Ishikawa (cell line): Measurements from ENCODE around the gene PBX3.

Source experiments
- CEBPB ChIP-seq: IDR thresholded peaks from 2 replicates; pipeline ENCODE4 v1.6.1; 2012
- CREB1 ChIP-seq: IDR thresholded peaks from 2 replicates; pipeline ENCODE4 v1.6.1; 2012; ENCODE audit warnings: low read depth
- RAD21 ChIP-seq: IDR thresholded peaks from 2 replicates; pipeline ENCODE4 v1.6.1; 2012; ENCODE audit warnings: low read depth
- REST ChIP-seq: IDR thresholded peaks from 2 replicates; pipeline ENCODE4 v1.6.1; 2012; ENCODE audit warnings: low read depth, mild to moderate bottlenecking

- TF ChIP-seq REST (no peak), RAD21 (no peak), CREB1 (no peak), CEBPB (no peak)
Observed at GRCh38 chr9:125826850-125827249, 79.7 kb downstream of the PBX3 start.
